RWPE2 (cell line): ENCODE results near the gene TIGD6.

Experiments
- ATAC-seq: fragments of 200-7000 bp; cut with Tn5 transposase; 3 replicates; pipeline ENCODE4 v1.9.1; 2021; ENCODE audit warnings: low read depth
- DNase-seq: peaks from one replicate; pipeline ENCODE4 v3.0.0-alpha.2; 2020; ENCODE audit warnings: low spot score
- H3K27ac ChIP-seq: fragments of 450-650 bp; 2 replicates; pipeline ENCODE4 v1.5.1; 2017; ENCODE audit warnings: mild to moderate bottlenecking; ENCODE audit not compliant: poor library complexity, severe bottlenecking
- H3K27me3 ChIP-seq: fragments of 250-450 bp; sonication (Bioruptor Pico); 2 replicates; pipeline ENCODE4 v1.5.1; 2021; ENCODE audit warnings: mild to moderate bottlenecking, moderate library complexity; ENCODE audit not compliant: insufficient read depth, poor library complexity, severe bottlenecking
- H3K36me3 ChIP-seq: fragments of 250-450 bp; sonication (Bioruptor Pico); 2 replicates; pipeline ENCODE4 v1.5.1; 2020; ENCODE audit warnings: low read depth, mild to moderate bottlenecking, moderate library complexity
- H3K4me1 ChIP-seq: fragments of 250-450 bp; sonication (Bioruptor Pico); 2 replicates; pipeline ENCODE4 v1.5.1; 2021; ENCODE audit warnings: mild to moderate bottlenecking, moderate library complexity; ENCODE audit not compliant: insufficient read depth, poor library complexity, severe bottlenecking
- H3K4me3 ChIP-seq: fragments of 250-450 bp; sonication (Bioruptor Pico); 2 replicates; pipeline ENCODE4 v1.5.1; 2021; ENCODE audit warnings: mild to moderate bottlenecking, moderate library complexity; ENCODE audit not compliant: severe bottlenecking
- H3K9me3 ChIP-seq: fragments of 250-450 bp; sonication (Bioruptor Pico); 2 replicates; pipeline ENCODE4 v1.5.1; 2021; ENCODE audit warnings: mild to moderate bottlenecking, moderate library complexity; ENCODE audit not compliant: severe bottlenecking
- TF ChIP-seq, protein P1 (sequence below): fragments of 450-650 bp; IDR thresholded peaks from one replicate; pipeline ENCODE4 v1.5.1; 2017; ENCODE audit warnings: mild to moderate bottlenecking, moderate library complexity; ENCODE audit not compliant: poor library complexity, severe bottlenecking

The TIGD6 gene

DNA sequence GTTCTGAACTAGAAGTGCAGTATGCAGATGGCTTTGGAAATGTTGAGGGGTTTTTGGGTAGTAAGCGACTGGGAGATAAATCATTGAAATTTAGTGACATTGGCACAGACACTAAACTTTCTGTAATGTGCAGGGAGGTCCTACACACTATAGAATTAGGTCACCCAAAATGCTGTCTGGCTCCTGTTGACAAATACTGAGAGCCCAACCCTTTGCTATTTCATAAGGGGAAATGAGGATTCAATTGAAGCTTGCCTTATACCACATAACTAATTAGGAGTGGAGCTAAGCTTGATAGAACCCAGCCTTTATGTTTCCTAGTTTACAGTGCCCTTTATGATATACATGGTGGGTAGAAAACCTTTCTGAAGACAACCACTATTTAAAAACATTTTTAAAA lies 22.7 kb upstream of the TIGD6 start:
- Histone ChIP-seq H3K4me1 (peaks cover 27% of the 10 kb centered on the region), H3K27ac (peak overlapping the region; percentile 94), H3K36me3 (peaks cover 86% of the 10 kb centered on the region), H3K9me3 (no peaks in the 10 kb centered on the region), H3K4me3 (no peak overlapping the region), H3K27me3 (no peaks in the 10 kb centered on the region)
- ATAC-seq (no peak), DNase-seq (no peak)
- TF ChIP-seq, protein P1, sequence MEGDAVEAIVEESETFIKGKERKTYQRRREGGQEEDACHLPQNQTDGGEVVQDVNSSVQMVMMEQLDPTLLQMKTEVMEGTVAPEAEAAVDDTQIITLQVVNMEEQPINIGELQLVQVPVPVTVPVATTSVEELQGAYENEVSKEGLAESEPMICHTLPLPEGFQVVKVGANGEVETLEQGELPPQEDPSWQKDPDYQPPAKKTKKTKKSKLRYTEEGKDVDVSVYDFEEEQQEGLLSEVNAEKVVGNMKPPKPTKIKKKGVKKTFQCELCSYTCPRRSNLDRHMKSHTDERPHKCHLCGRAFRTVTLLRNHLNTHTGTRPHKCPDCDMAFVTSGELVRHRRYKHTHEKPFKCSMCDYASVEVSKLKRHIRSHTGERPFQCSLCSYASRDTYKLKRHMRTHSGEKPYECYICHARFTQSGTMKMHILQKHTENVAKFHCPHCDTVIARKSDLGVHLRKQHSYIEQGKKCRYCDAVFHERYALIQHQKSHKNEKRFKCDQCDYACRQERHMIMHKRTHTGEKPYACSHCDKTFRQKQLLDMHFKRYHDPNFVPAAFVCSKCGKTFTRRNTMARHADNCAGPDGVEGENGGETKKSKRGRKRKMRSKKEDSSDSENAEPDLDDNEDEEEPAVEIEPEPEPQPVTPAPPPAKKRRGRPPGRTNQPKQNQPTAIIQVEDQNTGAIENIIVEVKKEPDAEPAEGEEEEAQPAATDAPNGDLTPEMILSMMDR = no peak

DNA sequence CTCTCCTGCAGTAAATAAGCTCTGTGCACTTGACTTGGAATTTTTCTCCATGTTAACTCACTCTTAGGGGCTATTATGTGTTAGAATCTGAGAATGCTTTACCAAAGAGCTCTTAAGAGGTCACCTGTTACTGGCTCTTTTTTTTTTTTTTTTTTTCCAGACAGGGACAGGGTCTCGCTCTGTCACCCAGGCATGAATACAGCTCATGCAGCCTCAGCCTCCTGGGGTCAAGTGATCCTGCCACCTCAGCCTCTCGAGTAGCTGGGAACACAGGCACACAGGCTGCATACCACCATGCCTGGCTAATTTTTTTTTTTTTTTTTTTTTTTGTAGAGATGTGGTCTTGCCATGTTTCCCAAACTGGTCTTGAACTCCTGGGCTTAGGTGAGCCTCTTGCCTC lies 22.2 kb upstream of the TIGD6 start:
- Histone ChIP-seq H3K36me3 (peaks cover 86% of the 10 kb centered on the region), H3K27ac (peak overlapping the region; percentile 94), H3K9me3 (no peaks in the 10 kb centered on the region), H3K4me3 (no peak overlapping the region), H3K27me3 (no peaks in the 10 kb centered on the region), H3K4me1 (peaks cover 30% of the 10 kb centered on the region)
- DNase-seq (no peak), ATAC-seq (no peak)
- TF ChIP-seq, protein P1 = no peak

DNA sequence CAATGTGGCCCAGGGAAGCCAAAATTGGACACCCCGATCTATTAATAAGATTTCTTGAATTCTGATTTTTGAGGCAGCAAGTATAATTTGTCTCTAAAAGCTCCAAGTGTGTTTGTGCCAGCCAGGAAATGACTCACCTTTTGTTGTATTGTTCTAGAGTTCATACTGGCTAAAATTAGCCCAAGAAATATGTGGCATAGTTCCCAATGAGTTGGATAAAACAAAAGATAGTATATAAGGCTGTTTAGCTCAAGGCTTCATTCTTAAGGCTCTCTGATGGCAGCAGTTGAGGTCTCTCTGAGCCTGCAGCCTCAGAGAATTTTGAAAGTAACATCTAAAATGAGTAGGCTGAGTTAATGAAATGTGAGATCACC lies 21.7 kb upstream of the TIGD6 start:
- Histone ChIP-seq H3K27ac (peak overlapping the region; percentile 94), H3K4me1 (peaks cover 36% of the 10 kb centered on the region), H3K4me3 (no peak overlapping the region), H3K9me3 (no peaks in the 10 kb centered on the region), H3K36me3 (peaks cover 86% of the 10 kb centered on the region), H3K27me3 (no peaks in the 10 kb centered on the region)
- TF ChIP-seq, protein P1 = no peak
- peak; percentile 87 for ATAC-seq
- no peak for DNase-seq

DNA sequence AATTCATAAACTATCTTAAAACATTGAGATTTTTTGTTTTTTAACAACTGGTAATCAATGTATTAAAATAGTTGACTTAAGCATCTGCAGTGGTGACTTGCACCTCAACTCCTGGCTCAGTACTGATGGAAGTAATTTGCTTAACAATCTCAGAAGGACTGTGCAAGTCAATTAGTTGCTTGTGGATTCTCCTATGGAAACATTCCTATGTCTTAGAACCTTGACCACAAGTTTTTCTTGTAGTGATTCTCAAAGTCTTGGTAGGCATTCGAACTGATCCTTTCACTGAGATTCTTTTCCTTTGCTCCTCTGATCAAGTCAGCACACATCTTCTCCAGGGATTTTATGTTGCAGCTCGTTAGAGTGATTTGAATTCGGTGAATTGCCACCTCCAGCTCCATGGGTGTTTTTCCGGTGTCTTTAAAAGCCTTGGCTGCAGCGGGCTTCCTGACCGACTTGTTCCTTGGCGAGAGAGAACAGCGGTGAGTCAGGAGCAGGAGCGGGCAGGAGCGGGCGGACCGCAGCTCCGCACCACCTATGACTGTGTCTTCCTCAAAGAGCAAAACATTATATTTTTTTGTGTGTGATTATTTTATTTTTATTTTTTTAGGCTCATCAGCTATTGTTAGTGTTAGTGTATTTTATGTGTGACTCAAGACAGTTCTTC lies 21.2 kb upstream of the TIGD6 start:
- TF ChIP-seq, protein P1 = no peak
- Histone ChIP-seq H3K27me3 (no peaks in the 10 kb centered on the region), H3K9me3 (no peaks in the 10 kb centered on the region), H3K27ac (peak overlapping the region; percentile 94), H3K4me3 (no peak overlapping the region), H3K4me1 (peaks cover 41% of the 10 kb centered on the region), H3K36me3 (peaks cover 86% of the 10 kb centered on the region)
- DNase-seq = peak; percentile 92
- peak; percentile 95 for ATAC-seq

DNA sequence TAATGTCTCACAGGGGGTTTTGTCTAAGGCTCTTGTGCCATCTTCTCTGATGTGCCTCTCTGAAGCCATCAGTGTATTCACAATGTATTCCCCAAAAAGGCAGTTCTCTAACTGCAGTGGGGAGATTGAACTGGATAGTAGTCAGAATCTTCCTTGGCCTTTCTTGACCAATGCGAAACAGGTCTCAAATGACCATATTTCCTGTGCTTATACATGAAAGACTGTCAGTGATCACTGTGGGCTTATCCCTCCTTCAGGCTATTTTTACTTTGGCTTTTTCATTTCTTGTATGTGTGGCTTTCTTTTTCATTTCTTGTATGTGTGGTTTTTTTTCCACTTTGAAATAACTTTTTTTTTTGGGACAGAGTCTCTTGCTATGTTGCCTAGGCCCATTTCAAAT lies 19.8 kb upstream of the TIGD6 start:
- Histone ChIP-seq H3K27ac (peak overlapping the region; percentile 94), H3K4me1 (peaks cover 41% of the 10 kb centered on the region), H3K4me3 (no peak overlapping the region), H3K9me3 (peaks cover 6% of the 10 kb centered on the region), H3K27me3 (no peaks in the 10 kb centered on the region), H3K36me3 (peaks cover 86% of the 10 kb centered on the region)
- TF ChIP-seq, protein P1 = no peak
- DNase-seq (no peak), ATAC-seq (no peak)
